GM19238 (cell line): ENCODE measurements around the gene MRPL39.
"Not testable (repeated sequence)": the region's sequence is repeated elsewhere in the genome, so short reads cannot be mapped to it uniquely, and the experiment has no call there.

Experiments used
- DNase-seq: peaks from one replicate; pipeline ENCODE4 v3.0.0; 2011; ENCODE audit warnings: low spot score; ENCODE audit not compliant: insufficient read length

The MRPL39 gene

DNA sequence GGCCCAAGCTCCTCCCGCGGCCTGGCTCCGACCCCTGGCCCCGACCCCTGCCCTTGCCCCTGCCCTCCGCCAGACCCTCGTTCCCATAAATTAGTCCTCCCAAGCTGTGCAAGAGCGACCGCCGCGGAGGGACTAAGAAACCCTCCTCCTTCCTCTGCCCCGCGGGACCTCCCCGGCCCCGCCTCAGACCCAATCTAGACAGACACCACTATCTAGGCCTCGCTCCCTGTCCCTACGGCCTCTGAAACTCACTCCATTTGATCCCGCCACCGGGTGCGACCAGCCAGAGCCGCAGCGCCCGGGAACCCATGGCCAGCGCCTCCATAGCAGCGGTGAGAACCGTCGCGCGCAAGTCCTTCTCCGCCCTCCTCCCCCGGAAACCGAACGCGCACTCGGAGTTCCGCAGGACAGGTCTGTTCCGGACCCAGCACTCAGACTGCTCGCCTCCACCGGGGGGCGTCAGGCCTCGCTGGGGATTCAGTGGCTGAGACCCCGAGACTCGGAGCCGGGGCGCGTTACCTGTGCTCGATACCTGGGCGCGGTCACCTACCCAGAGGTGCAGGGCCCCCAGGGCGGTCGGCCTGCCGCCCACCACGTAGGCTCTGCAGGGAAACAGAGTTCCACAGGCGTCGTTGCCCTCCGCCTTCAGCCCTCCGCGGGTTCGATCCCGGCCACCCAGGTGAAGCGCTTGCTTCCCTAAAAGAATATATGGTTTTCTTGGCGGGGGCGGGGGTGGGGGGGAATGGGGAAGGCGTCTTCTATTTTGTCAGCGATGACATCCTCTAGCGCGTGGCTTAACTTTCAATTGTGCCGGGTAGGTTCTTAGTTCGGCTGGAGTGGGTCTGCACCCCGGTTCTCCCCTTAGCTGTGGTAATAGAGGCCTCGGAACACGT, at the start of gene MRPL39:
Gene MRPL39, minus strand, starts transcription at position 331 of the 893 bp plus-strand sequence. Its CDS starts 6 bp downstream, at position 325.
- peak; percentile 86 for DNase-seq

DNA sequence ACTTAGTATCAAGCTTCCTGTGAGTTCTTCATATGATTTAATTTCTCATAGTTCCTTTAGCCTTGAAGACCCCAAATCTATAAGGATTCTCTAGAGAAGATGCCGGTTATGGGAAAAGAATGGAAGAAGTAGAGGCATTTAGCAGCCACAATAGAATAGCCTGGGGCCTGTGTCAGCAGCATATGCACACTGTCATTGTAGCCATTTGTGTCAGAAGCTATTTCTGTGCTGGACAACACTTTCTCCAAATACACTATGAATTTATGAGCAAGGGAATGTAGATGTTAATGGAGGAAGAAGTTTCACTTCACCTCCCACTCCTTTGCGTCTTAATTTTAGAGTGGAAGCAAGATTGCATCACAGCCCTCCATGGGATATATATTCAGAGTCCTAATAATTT, 49.1 kb upstream of the MRPL39 start:
- DNase-seq, result no peak

DNA sequence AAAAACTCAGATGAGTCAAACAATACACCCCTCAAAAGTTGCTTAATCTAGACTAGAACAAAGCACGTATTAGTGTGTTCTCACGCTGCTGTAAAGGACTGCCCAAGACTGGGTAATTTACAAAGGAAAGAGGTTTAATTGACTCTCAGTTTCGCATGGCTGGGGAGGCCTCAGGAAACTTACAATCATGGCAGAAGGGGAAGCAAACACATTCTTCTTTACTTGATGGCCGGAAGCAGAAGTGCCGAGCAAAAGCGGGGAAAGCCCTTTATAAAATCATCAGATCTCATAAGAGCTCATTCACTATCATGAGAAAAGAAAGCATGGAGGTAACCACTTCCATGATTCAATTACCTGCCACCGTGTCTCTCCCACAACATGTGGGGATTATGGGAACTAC, 41.9 kb upstream of the MRPL39 start:
- no peak for DNase-seq

DNA sequence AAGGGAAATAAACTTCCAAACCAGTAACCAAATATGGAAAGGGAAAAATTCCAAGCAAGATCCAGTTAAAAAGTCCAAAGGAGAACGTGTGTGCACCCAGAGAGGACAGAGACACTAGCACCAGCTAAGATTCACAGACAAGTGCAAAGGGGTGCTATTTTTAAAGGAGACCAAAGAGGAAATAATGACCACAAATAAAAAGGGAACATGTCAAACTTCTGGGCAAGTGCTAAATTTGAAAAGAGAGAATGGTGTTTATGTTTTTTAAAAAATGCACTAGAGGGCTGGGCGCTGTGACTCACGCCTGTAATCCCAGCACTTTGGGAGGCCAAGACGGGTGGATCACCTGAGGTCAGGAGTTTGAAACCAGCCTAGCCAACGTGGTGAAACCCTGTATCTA, 40.4 kb upstream of the MRPL39 start:
- DNase-seq, result no peak

DNA sequence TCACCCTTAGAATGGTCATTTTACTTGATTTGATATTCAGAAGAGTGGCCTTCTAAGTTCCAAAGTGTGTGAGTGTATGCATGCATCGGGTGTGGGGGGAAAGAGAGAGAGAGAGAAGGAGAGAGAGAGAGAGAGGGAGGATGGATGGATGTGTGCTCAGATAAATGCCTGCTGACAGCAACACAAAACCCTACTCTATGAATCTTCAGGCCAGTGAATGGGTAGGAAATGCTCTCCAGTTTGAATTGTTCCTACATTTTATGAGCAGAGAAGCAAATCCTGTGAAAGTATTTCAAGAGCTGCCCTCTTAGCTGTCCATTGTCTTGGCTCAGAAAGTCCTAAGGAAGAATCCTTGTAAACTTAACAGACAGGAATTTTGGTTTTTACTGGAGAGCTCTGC, 39.2 kb upstream of the MRPL39 start:
- no peak for DNase-seq

DNA sequence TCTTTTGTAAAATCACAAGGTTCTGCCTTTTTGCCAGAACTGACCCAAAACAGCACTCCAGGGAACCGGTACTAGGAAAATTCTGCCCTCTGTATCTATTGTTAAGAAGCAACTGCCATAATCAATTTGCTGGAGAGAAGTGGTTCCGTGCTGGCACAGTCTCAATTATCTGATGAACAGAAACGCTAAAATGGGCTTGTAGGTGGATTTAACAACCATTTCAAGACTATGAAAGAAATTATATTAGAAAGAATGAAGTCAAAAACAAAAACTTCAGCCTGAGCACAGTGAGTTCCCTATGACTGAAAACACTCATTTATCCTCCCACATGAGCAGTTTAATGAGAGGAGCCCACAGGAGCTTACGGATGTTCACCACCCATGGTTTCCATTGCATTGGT, 36.2 kb upstream of the MRPL39 start:
- DNase-seq, result no peak

DNA sequence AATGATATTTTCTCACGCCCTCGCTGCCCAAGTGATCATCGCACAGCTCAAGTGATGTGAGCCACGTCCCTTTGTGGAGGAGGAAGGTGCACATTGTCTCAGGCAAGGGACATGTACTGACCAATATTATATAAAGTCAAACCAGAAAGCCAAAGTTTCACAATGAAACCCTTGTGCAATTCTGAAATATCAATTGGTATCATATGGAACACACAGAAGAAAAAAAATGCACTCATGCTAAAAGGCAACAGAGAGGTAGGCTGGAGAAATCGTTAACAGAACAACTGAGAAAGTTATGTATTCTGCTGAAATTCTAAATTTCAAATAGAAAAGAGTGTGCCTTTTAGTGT, 33.6 kb upstream of the MRPL39 start:
- no peak for DNase-seq

DNA sequence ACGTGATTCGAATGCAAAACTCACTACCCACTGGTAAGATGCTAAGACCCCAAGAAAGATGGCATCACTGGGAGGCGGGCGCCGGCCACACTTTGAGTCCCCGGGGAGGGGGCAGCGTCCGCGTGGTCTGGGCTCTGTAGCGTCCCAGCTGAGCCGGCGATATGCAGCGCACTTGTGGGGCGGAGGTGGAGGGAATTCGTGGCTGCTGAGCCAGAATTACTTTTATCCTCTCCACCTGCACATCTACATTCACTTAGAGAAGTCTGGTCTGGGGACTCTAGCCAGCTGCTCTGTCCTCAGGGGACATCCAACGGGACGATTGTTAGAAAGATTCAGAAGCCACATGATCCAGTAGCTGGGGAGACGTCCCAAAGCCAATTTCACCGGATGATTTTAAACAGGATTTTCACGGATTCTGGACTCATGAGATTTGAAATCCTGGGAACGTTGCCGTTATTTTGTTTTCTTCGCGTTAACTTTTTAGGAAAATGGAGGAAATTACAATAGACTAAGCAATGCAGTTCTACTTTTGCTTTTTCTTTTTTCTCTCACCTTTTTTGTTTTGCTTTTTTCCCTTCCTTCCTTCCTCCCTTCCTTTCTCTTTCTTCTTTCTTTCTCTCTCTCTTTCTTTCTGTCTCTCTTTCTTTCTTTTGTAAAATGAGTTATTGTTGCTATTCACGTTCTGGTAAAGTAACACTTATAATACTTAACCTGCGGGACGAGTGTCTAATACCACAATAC, 33.1 kb upstream of the MRPL39 start:
- DNase-seq, result peak; percentile 16

DNA sequence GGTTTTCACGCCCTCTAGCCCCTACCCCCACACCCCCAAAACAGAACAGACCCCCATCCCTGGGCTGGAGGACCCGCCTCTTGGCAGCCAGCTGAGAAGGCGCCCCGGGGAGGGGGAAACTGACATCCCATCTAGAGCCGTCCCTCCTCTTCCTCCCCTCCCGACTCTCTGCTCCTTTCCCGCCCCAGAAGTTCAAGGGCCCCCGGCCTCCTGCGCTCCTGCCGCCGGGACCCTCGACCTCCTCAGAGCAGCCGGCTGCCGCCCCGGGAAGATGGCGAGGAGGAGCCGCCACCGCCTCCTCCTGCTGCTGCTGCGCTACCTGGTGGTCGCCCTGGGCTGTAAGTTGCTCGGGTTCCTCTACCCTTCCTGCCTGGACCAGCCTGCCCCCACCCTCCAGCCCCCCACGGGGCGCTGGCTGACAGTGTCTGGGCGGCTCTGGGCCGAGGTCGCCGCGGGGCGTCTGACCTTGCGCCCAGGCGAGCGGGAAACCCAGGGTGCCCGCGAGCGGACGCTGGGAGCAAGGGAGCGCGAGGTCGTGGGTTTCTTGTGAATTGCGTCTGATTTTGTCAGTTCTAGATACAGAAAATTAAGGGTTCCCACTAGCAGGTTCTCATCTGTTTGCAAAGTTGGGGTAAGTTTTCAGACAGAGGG, 32.4 kb upstream of the MRPL39 start:
- peak; percentile 45 for DNase-seq

DNA sequence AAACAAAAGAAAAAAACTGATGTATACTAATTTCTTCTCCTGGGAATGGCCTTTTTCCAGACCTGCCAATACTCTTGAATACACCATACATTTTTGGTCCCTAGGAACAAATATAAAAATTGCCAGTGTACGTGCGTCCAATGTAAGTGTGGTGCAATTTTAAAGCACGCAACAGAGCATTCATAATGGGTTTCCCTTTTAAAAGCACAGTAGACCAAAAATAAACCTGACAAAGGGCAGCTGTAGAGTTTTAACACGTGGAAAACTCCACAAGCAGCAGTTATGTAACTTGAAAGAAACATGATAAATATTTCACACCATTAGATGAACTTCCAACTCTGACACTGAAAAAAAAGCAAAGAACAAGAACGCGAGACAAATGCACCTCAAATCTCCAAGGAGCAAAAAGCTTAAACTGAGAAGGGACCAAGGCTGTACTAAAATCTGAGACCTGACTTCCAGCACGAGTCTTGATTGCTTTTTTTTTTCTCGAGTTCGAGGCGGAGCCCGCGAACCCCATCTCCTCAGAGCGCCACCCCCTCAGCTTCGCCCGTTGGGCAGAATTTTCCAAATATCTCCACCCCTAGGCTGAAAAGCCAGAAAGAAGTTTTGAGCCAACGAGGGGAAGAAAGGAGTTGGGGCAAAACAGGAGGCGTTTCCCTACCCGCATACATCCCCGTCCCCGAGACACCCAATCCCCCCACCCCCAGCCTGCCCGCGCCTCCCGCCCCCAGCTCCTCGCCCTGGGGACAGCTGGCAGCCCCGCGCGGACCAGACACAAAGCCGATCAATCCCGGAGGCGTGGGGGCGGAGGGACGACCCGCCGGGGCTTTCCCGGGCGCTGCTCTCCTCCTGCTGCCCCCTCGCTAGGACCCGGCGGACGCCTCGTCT, 31.6 kb upstream of the MRPL39 start, which contains the start of gene JAM2:
Gene JAM2, plus strand, starts transcription at position 599 of the 891 bp plus-strand sequence. CDS start 564 bp downstream, outside the sequence.
- peak; percentile 44 for DNase-seq

DNA sequence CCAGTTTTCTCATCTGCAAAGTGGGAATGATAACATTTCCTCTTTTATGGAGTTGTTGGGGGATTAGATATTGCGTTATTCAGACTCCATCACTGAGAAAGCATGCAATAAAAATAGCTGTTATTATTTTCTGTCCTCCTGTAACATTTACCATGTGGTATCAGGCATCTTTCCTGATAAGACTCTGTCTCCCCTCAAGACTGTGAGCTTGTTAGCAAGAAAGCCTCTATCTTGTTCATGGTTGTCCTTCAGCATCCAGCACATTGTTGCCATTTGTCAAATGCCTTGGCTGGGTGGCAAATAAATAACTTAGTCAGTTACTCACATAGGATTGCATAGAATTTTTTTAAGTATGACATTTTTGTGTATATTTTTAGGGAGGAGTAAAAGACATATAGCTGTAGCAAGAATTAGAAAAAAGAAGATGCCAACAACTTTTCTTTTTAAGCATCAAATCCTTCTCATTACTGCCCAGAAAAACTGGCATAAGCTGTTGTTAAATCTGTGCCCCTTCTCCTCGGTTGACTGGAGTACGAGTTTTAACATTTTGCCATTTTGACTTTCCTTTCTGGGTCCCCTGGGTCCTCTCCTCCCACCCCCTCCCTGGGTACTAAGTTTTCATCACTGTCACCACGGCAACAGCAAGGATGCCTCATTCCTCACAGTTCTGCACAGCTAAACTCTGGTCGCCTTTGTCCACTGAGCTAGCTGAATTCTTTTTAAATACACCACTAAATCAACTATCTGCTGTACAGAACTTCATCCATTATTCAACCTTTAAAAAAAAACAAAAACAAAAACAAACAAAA, 30.8 kb upstream of the MRPL39 start:
- DNase-seq, result no peak

DNA sequence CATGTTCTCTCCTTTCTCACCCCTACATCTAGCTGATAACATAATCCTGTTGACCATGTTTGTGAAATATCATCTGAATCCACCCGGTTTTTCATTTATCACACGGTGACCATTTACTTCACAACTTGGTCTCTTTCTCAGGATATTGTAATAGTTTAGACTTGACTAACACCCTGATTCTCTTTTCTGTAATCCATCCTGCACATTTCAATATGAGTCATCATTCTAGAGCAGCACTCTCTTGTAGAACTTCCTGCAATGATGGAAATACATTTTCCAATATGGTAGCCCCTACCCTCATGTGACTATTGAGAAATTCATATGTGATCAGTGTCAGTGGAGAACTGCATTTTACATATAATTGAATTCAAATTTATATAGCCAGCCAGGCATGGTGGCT, 29.4 kb upstream of the MRPL39 start:
- DNase-seq, result no peak

DNA sequence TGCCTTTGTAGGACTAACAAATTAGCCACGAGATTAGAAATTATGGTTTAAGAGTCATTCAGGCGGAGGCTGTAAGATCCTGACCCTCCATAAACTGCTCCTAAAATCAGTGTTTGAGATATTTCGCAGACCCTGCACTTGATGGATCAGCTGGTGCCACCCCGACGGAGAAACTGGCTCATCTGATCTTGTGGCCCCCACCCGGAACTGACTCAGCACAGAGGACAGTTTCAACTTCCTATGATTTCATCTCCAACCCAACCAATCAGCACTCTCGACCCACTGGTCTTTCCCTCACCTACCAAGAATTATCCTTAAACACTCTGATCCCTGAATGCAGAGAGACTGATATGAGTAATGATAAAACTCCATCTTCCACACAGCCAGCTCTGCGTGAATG, 28.0 kb upstream of the MRPL39 start:
- DNase-seq, result no peak

DNA sequence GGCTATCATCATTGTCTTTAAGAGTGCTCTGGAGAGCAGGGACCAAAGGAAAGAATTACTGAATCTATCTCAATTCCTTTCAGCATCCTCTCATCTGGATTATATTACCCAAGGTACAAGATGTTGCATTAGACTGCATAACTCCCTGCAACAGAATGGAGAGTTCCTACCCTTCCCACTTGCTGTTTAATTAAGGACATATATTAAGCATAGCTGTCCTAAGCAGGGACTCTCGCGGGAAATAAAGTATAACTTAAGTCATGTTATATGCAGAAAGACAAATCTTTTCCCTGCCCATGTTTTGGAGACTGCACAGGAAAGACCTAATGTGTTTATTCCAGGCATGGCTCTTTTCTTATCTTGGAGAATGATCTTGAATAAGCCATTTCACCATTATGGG, 25.0 kb upstream of the MRPL39 start:
- no peak for DNase-seq

DNA sequence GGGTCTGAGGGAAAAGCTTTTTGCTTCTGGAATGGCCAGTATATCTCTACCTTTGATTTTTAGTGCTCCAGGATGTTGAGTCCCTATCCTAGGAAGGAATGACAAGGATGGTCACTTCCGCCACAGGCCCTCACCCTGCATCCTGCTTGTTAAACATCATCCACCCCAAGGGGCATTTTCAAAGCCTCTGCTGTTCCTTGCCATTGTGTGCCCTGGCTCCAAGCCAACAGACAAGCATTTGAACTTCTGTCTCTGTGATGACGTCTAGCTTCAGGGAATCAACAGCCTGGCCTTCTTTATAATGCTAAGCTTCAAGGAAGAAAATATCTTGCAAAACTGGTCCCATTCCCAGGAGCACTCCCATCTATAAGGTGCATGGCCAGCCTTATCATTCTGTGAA, 19.5 kb upstream of the MRPL39 start:
- no peak for DNase-seq

DNA sequence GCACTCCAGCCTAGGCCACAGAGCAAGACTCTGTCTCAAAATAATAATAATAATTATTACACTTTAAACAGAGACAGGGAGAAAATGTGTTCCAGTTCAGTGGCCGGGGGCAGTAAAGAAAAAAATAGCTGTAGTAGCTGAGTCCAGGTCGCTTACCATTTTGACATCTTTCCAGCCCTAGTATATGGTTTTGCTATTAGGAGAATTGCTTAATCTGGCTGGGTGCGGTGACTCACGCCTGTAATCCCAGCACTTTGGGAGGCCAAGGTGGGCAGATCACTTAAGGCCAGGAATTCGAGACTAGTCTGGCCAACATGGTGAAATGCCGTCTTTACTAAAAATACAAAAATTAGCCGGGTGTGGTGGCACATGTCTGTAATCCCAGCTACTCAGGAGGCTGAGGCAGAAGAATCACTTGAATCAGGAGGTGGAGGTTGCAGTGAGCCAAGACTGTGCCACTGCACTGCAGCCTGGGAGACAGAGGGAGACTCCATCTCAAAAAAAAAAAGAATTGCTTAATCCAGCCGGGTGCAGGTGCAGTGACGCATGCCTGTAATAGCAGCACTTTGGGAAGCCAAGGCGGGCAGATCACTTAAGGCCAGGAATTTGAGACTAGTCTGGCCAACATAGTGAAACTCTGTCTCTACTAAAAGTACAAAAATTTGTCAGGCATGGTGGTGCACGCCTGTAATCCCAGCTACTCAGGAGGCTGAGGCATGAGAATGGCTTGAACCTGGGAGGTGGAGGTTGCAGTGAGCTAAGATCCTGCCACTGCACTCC, 18.7 kb upstream of the MRPL39 start:
- DNase-seq, result not testable (repeated sequence)

DNA sequence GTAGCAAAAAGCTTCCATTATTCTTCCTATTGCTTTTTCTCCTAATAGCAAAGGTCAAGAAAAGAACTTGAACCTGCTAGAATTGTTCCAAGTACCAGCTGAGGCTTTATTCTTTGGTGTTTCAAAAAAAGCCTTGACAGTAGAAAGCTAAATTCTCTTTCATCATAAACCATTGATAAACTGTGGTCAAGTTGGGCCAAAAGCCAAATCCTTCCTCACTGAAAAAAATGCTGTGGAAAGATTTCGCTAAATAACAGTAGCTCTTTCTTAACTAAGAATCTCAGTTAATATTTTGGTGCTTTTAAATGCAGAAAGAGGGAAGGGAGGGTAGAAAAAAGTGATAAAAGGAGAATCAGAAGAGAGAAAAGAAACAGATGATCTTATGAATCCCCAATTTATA, 17.8 kb upstream of the MRPL39 start:
- DNase-seq, result no peak

DNA sequence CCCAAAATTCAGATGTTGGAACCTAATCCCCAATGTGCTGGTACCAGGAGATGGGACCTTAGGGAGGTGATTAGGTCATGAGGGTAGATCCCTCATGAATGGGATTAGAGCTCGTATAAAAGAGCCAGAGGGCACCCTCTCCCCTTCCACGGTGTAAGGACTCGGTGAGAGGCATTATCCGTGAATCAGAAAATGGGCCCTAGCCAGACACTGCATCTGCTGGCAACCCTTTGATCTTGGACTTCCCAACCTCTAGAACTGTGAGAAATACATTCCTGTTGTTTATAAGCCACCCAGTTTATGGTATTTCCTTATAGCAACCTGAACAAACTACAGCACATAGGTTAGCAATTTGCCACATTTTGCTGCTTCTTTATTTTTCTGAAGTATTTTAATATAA, 17.2 kb upstream of the MRPL39 start:
- DNase-seq, result no peak

DNA sequence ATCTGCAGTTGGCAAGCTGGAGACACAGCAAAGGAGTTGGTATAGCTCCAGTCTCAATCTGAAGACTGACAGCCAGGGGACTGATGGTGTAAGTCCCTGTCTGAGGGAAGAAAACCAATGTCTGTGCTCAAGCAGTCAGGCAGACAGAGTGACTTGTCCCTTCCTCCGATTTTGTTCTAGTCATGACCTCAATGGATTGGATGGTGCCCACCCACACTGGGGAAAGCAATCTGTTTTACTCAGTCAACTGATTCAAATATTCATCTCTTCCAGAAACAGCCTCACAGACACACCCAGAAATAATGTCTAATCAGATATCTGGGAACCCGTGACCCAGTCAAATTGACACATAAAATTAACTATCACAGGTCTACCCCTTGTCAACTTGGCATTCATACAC, 11.9 kb upstream of the MRPL39 start:
- no peak for DNase-seq
